ENCODE data around the gene CHGA. TPM values are rescaled to one million over a fixed set of nuclear protein-coding genes. Genes with fewer than 3 reads are reported as not detected.

CHGA gene
- total and polyA plus RNA-seq, 2 of the 13 experiments (the other 11 are each of a cell fraction or from before 2014, with no cell fraction given), result not detected

DNA sequence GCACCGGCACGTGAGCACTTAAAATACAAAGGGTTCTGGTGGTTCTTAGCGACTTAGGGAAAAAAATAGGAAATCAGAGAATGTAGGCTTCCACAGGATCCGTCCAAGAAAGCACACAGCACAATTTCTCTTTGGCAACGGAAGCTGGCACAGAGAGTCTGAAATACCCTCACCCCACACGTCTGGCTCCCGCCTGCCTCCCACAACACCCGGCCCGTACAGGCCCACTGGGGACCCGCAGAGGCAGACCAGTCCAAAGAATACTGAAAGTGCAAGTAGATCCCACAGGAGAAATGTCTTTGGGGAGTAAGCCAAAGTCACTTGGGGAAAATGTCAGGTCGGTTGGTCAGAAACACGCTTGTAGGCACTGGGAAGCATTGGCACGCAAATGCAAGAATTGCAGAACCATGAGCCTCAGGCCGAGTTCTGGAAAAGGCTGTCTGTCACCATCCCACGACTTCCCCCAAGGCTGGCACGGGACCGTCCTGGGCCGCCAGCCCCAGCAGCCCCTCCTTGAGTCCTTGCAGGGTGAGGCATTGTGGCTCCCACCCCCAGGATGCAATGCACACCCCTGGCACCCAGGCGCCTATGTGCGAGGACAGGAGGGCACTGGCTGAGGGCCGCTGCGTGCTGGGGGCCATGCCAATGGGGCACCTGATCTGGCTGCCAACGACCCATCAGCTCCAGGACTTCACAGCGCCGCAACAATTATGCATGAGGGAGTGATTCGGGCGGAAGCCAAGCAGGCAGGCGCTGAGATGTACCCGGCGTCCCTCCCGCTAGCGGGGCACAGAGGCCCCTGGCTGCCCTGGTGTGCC is 29.7 kb downstream of the CHGA start:
- POLR2A ChIA-PET, result no interaction called here
- ATAC-seq, result no peak

More for the DNA sequence above, 29.7 kb downstream of the CHGA start:
- Histone ChIP-seq H3K36me3 (replicated peaks in 1 of 2; ENCODE audit: control insufficient read depth in 1 of 2, insufficient read depth in 2 of 2, low read length in 2 of 2) (peaks cover 7 to 18% of the 10 kb centered on the region in 2 experiments; a peak in 2 of 5 replicates), H4K20me1 (ENCODE audit: insufficient read depth, low read length) (no peaks in the 10 kb centered on the region), H3K9me3 (ENCODE audit: low read length) (no peaks in the 10 kb centered on the region), H3K4me1 (ENCODE audit: insufficient read depth, low read length) (no peaks in the 10 kb centered on the region), H3K4me2 (ENCODE audit: low read depth, low read length) (no peak overlapping the region), H2AFZ (ENCODE audit: low read length) (no peak overlapping the region), H3K9ac (ENCODE audit: insufficient read depth, low read depth, low read length) (no peak overlapping the region), H3K27ac (ENCODE audit: extremely low read length, insufficient read depth, low read length) (no peak overlapping the region), H3K79me2 (ENCODE audit: insufficient read depth, low read length) (no peaks in the 10 kb centered on the region), H3K4me3 (replicated peaks in 1 of 3; ENCODE audit: insufficient read depth in 1 of 3, low read depth in 2 of 3, low read length in 3 of 3) (no peak overlapping the region), H3K27me3 (ENCODE audit: control insufficient read depth in 1 of 2, insufficient read depth in 2 of 2, low read length in 2 of 2) (no peaks in the 10 kb centered on the region; a peak in 1 of 5 replicates)
- 94% methylated on average over 22 of the region's 32 CpGs for WGBS (ENCODE audit: low lambda C conversion rate)
- intact Hi-C loops (cut with micrococcal nuclease; ENCODE audit: unreplicated experiment) (loop anchor here (1.0 kb wide), 3 partner anchors 161 to 187 kb away; no protein-coding TSS in a partner anchor), in situ Hi-C loops (cut with HindIII; ENCODE audit: extremely low pct_ligation_motif_present, low pct_unique_long_range_greater_than_20kb) (loop anchor here (5.0 to 10.0 kb wide), 2 partner anchors 162 to 185 kb away; partner anchors contain the start of gene ITPK1)
- DNase-seq (ENCODE audit: low spot score), result no peak
- no peak for FAIRE-seq
- CTCF ChIA-PET (ENCODE audit: low intra/inter-chr PET ratio, low total read pairs), result interaction anchor here (1.0 to 1.6 kb wide), 8 partner anchors 160 to 266 kb away, joined by 3 to 32 read pairs (median 5); partner anchors contain the start of gene ITPK1
- TF ChIP-seq ZNF335 (CRISPR knock-in tag; IDR thresholded peaks at IDR 0.05) (no peak), TCF7L2 (IDR thresholded peaks at IDR 0.05; ENCODE audit: low read depth, low read length) (no peak), HNRNPL (IDR thresholded peaks at IDR 0.05; ENCODE audit: low read depth, low read length) (0 out of 2 replicates have a peak, but pooled peaks have one; percentile 57)
- TF ChIP-seq, protein P1, sequence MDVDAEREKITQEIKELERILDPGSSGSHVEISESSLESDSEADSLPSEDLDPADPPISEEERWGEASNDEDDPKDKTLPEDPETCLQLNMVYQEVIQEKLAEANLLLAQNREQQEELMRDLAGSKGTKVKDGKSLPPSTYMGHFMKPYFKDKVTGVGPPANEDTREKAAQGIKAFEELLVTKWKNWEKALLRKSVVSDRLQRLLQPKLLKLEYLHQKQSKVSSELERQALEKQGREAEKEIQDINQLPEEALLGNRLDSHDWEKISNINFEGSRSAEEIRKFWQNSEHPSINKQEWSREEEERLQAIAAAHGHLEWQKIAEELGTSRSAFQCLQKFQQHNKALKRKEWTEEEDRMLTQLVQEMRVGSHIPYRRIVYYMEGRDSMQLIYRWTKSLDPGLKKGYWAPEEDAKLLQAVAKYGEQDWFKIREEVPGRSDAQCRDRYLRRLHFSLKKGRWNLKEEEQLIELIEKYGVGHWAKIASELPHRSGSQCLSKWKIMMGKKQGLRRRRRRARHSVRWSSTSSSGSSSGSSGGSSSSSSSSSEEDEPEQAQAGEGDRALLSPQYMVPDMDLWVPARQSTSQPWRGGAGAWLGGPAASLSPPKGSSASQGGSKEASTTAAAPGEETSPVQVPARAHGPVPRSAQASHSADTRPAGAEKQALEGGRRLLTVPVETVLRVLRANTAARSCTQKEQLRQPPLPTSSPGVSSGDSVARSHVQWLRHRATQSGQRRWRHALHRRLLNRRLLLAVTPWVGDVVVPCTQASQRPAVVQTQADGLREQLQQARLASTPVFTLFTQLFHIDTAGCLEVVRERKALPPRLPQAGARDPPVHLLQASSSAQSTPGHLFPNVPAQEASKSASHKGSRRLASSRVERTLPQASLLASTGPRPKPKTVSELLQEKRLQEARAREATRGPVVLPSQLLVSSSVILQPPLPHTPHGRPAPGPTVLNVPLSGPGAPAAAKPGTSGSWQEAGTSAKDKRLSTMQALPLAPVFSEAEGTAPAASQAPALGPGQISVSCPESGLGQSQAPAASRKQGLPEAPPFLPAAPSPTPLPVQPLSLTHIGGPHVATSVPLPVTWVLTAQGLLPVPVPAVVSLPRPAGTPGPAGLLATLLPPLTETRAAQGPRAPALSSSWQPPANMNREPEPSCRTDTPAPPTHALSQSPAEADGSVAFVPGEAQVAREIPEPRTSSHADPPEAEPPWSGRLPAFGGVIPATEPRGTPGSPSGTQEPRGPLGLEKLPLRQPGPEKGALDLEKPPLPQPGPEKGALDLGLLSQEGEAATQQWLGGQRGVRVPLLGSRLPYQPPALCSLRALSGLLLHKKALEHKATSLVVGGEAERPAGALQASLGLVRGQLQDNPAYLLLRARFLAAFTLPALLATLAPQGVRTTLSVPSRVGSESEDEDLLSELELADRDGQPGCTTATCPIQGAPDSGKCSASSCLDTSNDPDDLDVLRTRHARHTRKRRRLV (CRISPR knock-in tag; IDR thresholded peaks at IDR 0.05), result no peak
- BruUV-seq (replicated peaks), result no TSS peak
